ENCODE measurements around the gene ZFAND5.

ZFAND5 gene

GRCh38 chr9:72322259-72322658 is 42.7 kb downstream of the ZFAND5 start:
- no peak for FAIRE-seq

GRCh38 chr9:72315510-72316311 is 49.3 kb downstream of the ZFAND5 start:
- FAIRE-seq = no peak

- no peak for FAIRE-seq
Measured at GRCh38 chr9:72315089-72315509, 49.9 kb downstream of the ZFAND5 start.

DNA sequence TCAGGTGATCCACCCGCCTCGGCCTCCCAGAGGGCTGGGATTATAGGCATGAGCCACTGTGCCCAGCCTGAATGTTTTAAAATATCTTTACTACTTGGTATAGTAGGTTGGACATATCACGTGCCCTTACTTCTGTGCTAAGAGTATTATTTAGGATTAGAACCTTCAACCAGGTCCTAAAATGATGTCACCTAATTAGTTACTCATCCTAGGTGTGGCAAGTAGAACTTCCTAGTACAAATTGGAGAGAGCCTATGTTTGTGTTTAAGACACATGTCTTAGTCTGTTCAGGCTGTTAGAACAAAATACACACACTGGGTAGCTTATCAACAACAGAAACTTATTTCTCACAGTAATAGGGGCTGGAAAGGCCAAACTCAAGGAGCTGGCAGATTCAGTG is 51.5 kb downstream of the ZFAND5 start:
- no peak for FAIRE-seq

GRCh38 chr9:72312386-72312987 is 52.5 kb downstream of the ZFAND5 start:
- no peak for FAIRE-seq

GRCh38 chr9:72309364-72310133 is 55.5 kb downstream of the ZFAND5 start:
- no peak for FAIRE-seq

GRCh38 chr9:72306761-72307160 is 58.2 kb downstream of the ZFAND5 start:
- FAIRE-seq = no peak

GRCh38 chr9:72305707-72306106 is 59.3 kb downstream of the ZFAND5 start:
- no peak for FAIRE-seq

DNA sequence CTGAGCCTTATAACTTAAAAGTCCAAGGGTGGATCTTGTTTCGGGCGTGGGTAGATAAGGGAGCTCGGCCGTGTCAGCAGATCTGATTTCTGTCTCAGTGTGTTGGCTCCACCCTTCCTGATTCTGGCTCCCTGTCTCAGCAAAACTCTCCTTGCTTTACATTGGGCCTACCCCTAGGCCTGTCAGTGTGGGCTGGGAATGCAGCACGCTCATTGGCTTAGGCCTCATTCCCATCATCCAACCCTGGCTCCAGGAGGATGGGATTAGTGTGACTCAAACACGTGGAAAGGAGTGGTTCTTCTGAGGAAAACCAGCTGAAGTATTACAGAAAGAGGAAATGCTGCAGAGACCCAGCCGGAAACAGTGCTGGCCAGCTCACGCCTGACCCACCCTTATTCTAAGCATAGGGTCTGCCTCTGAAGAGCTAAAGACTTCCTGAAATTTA is 59.9 kb downstream of the ZFAND5 start:
- FAIRE-seq = no peak

- no peak for FAIRE-seq
Measured at GRCh38 chr9:72304538-72304937, 60.5 kb downstream of the ZFAND5 start.
